DOHH2 (cell line): ENCODE data around the gene IPO9.

Experiments
- H3F3A ChIP-seq: fragments of 200-600 bp; sonication (generic), shearing (Covaris generic); 2 replicates; pipeline ENCODE4 v1.6.0; 2016; ENCODE audit warnings: antibody characterized with exemption, mild to moderate bottlenecking; ENCODE audit not compliant: control insufficient read depth, insufficient read depth
- H3K27ac ChIP-seq: fragments of 200-600 bp; sonication (generic); 2 replicates; pipeline ENCODE4 v1.5.1; 2014; ENCODE audit warnings: low read depth, mild to moderate bottlenecking, low read length, moderate library complexity
- H3K27me3 ChIP-seq: fragments of 200-600 bp; sonication (generic); 2 replicates; pipeline ENCODE4 v1.6.1; 2014; ENCODE audit warnings: mild to moderate bottlenecking, low read length, mixed read lengths; ENCODE audit not compliant: control insufficient read depth
- H3K36me3 ChIP-seq: fragments of 200-600 bp; sonication (generic); 2 replicates; pipeline ENCODE4 v1.6.1; 2014; ENCODE audit warnings: mild to moderate bottlenecking, low read length, moderate library complexity, mixed read lengths; ENCODE audit not compliant: control insufficient read depth
- H3K4me1 ChIP-seq: fragments of 200-600 bp; sonication (generic); 2 replicates; pipeline ENCODE4 v1.6.1; 2014; ENCODE audit warnings: mild to moderate bottlenecking, low read length, mixed read lengths; ENCODE audit not compliant: control insufficient read depth
- H3K4me2 ChIP-seq: fragments of 200-600 bp; sonication (generic); 2 replicates; pipeline ENCODE4 v1.6.0; 2014; ENCODE audit warnings: mild to moderate bottlenecking, low read length, moderate library complexity
- H3K4me3 ChIP-seq: fragments of 200-600 bp; sonication (generic); 2 replicates; pipeline ENCODE4 v1.5.1; 2014; ENCODE audit warnings: mild to moderate bottlenecking, low read length, mixed read lengths
- H3K79me2 ChIP-seq: fragments of 200-600 bp; sonication (generic); 2 replicates; pipeline ENCODE4 v1.6.1; 2014; ENCODE audit warnings: mild to moderate bottlenecking, low read length, mixed read lengths; ENCODE audit not compliant: control insufficient read depth
- H3K9me2 ChIP-seq: fragments of 200-600 bp; sonication (generic); replicated peaks from 2 replicates; pipeline ENCODE4 v1.6.1; 2014; ENCODE audit warnings: mild to moderate bottlenecking, low read length, mixed read lengths; ENCODE audit not compliant: control insufficient read depth
- H3K9me3 ChIP-seq: fragments of 200-600 bp; sonication (generic); 2 replicates; pipeline ENCODE4 v1.6.1; 2014; ENCODE audit warnings: antibody characterized with exemption, low read length, mixed read lengths; ENCODE audit not compliant: control insufficient read depth, insufficient read depth
- H4K20me1 ChIP-seq: fragments of 200-600 bp; sonication (generic); 2 replicates; pipeline ENCODE4 v1.6.0; 2014; ENCODE audit warnings: low read depth, mild to moderate bottlenecking, antibody characterized with exemption, low read length, moderate library complexity; ENCODE audit not compliant: control insufficient read depth, insufficient read depth
- CTCF ChIP-seq: fragments of 200-600 bp; sonication (generic); IDR thresholded peaks from one replicate; pipeline ENCODE4 v1.5.1; 2014; ENCODE audit warnings: antibody characterized with exemption, mild to moderate bottlenecking, low read depth, low read length; ENCODE audit not compliant: poor library complexity, severe bottlenecking
- EZH2phosphoT487 ChIP-seq: fragments of 200-600 bp; sonication (generic); IDR thresholded peaks from 2 replicates; pipeline ENCODE4 v1.6.1; 2017; ENCODE audit warnings: borderline replicate concordance, mild to moderate bottlenecking, antibody characterized with exemption, low read length, moderate library complexity, mixed read lengths

IPO9 gene

GRCh38 chr1:201828820-201829774 is at the start of gene IPO9:
IPO9 (plus strand) TSS chr1:201829157; CDS start chr1:201829210, 53 bp downstream.
- Histone ChIP-seq H3K4me1 (peaks cover 29% of the 10 kb centered on the region), H3K4me2 (peak within 1 kb of the TSS; percentile 81), H3K9me2 (no peaks in the 10 kb centered on the region), H3K79me2 (peaks cover 59% of the 10 kb centered on the region), H3F3A (no peaks in the 10 kb centered on the region), H3K27me3 (no peaks in the 10 kb centered on the region), H3K9me3 (no peaks in the 10 kb centered on the region), H3K4me3 (peak within 1 kb of the TSS; percentile 96), H3K36me3 (peaks cover 25% of the 10 kb centered on the region), H3K27ac (peak within 1 kb of the TSS; percentile 76), H4K20me1 (peaks cover 27% of the 10 kb centered on the region)
- TF ChIP-seq CTCF (peak; percentile 82), EZH2phosphoT487 (no peak)

GRCh38 chr1:201779351-201779880 is 49.5 kb upstream of the IPO9 start:
- H3K27ac ChIP-seq: no peak overlapping the region
- no peak for TF ChIP-seq CTCF
- no peak for TF ChIP-seq EZH2phosphoT487
- H3K9me2 ChIP-seq: no peaks in the 10 kb centered on the region
- H4K20me1 ChIP-seq: no peaks in the 10 kb centered on the region
- no peak overlapping the region for H3K4me3 ChIP-seq
- H3K9me3 ChIP-seq: no peaks in the 10 kb centered on the region
- H3K4me2 ChIP-seq: no peak overlapping the region
- H3F3A ChIP-seq: no peaks in the 10 kb centered on the region
- no peaks in the 10 kb centered on the region for H3K4me1 ChIP-seq
- H3K27me3 ChIP-seq: peaks cover 6% of the 10 kb centered on the region
- H3K36me3 ChIP-seq: no peaks in the 10 kb centered on the region
- H3K79me2 ChIP-seq: no peaks in the 10 kb centered on the region

- H3K79me2 ChIP-seq: no peaks in the 10 kb centered on the region
- H3F3A ChIP-seq: no peaks in the 10 kb centered on the region
- no peak overlapping the region for H3K4me2 ChIP-seq
- no peaks in the 10 kb centered on the region for H3K4me1 ChIP-seq
- H3K27me3 ChIP-seq: peaks cover 5% of the 10 kb centered on the region
- H3K9me2 ChIP-seq: no peaks in the 10 kb centered on the region
- no peak overlapping the region for H3K4me3 ChIP-seq
- H3K9me3 ChIP-seq: no peaks in the 10 kb centered on the region
- H3K36me3 ChIP-seq: no peaks in the 10 kb centered on the region
- H3K27ac ChIP-seq: no peak overlapping the region
- no peaks in the 10 kb centered on the region for H4K20me1 ChIP-seq
- TF ChIP-seq EZH2phosphoT487 (no peak), CTCF (no peak)
Measured at GRCh38 chr1:201780952-201781351, 48.0 kb upstream of the IPO9 start.
